ENCODE measurements around the gene ALK.

Gene ALK

DNA sequence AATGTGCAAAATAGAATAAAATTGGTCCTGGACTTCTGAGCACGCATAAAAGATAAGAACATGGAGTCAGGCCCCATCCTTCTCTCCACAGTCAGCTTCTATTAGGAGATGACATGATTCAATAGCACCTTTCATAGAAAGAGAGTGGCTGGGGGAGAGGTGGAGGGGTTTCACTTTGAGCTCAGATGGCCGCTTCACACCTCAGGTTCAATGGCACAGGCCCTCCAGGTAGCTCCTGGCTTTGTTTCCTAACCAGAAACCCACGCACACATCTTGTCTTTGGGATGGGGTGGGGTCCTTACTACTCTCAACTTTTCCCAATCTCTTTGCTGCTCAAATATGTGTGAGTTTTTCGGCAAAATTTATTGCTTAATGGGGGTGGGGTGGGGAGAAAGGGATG is 473.9 kb downstream of the ALK start:
- DNase-seq (ENCODE audit: low read depth), result no peak

DNA sequence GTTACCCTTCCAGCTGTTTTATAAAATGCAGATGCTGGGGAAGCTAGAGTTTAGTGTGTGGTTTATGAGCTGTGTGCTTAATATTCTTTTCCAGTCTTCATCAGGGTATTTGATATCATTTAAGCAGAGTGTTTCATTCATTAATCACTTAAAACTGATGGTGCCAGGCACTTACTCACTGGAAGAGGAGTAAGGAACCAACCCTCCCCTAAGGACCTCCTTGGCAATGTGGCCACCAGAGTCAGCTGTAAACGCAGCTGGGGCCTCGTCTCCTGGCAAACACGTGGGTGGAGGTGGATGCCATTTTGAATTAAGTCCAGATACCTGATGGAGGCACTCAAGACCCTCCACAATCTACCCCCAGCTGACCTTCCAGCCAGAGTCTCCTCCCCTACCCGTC is 474.5 kb downstream of the ALK start:
- DNase-seq (ENCODE audit: low read depth), result no peak

DNA sequence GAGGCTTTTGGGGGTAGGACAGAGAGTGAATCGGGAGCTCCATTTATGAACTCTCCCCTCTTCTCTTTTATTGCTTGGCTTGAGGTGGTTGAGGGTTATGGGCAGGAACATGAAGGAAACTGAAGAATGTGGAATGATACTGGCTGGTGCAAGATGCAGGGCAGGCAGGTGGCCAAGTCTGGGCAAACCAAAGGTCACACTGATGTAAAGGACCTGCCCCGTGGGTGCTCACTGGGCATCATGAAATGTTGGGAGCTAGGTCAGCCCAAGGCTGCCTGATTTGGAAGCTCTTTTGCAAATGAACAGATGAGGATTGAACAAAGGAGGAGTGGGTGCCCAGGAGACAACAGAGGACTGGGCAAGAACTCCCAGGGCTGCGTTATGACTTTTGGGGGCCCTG is 477.2 kb downstream of the ALK start:
- DNase-seq (ENCODE audit: low read depth), result no peak

DNA sequence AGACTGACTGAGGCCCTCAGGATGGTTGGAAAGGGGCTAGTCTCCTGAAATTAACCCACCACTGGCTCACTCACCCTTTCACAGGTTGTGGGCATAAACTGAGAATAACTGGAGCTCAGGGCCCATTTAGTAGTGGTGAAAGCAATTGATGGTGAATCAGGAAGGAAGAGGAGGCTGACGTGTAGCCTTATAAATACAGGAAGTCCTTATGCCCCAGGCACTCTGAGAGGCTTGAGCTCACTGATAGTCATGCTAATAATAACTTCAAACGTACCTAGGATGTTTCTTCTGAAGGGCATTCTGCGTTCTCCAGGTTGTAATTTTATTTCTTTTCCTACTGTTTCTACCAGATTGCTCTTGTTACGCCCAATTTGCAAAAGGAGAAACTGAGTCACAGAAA is 477.8 kb downstream of the ALK start:
- no peak for DNase-seq (ENCODE audit: low read depth)

DNA sequence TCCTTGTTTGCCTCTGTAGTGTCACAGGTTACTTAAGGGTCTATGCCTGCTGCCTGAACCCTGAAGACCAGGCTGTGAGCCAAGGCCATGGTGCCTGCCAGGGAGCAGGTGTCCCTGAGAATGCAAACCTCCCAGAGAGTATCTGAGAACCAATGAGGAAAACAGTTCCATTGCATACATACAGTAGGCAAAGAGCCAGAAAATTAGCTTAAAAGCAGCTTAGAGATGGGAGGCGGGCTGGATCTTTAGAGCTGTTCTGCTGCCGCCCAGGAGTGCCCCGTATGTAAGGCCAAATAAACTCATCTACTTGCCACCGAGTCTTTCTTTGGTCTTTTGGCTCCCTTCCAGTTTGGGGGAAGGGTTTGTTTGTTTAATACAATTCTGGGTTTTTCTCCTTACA is 478.2 kb downstream of the ALK start:
- no peak for DNase-seq (ENCODE audit: low read depth)

DNA sequence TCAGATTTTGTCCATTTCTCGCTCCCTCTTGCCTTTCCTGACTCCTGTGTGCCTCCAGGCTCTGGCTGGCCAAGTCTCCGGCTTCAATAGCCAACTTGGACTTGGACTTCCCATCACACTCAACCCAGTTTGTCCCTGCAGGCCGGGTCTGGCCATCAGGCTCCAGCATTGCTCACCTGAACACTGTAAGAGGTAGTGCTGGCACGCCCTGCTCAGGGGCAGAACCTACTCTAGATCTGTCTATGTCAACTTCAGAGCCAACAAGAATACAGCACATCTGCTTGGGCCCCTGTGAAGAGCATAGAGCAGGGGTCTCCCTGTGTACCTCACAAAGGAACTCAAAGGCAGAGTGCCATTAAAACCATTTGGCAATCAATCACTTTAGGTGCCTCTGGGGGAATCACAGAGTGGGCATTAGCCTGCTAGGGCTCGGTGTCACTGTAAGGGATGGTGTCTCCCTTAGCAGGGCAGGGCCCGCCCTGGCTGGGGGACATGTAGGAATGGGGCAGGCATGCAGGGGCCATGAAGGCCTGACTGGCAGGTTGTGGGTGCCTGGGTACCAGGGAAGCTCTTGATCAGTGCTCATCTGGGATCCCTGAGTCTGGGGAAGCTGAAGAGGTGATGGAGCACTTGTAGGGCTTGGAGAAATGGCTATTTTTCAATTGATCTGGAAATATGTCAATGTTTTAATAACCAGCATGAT is 480.3 kb downstream of the ALK start:
- DNase-seq (ENCODE audit: low read depth), result no peak

DNA sequence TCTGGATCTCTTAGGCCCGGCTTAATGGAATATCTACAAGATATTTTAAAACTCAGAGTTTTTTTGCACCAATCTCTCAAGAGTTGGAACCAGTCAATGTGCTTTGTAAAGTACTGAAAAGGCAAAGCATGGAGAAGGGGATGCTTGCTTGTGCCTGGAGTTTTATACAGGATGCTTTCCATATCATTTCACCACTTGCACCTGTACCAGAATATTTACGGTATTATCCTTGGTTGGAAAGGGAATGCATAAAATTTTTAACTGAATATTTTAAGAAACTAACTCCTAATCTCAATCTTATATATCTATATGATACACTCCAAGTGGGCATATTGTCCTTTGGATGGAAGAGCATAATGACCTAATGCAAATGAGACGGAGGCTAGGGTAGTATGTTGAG is 487.5 kb downstream of the ALK start:
- no peak for DNase-seq (ENCODE audit: low read depth)

DNA sequence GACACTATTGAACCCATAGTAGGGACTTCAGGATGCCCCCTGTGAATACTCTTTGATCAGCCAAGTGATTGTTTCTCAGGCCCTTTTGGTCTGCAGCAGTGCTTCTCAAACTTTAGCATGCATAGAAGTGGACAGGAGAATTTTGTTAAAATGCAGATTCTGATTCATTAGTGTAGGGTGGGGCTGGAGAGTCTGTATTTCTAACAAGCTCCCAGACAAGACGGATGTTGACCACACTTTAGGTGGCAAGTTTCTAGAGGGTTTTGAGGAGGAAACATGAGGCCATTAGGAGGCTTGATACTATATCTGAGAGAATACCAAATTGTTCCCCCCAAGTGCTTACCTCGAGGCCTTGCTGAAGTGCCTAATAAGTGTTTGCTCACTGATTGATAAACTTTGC is 488.3 kb downstream of the ALK start:
- no peak for DNase-seq (ENCODE audit: low read depth)

DNA sequence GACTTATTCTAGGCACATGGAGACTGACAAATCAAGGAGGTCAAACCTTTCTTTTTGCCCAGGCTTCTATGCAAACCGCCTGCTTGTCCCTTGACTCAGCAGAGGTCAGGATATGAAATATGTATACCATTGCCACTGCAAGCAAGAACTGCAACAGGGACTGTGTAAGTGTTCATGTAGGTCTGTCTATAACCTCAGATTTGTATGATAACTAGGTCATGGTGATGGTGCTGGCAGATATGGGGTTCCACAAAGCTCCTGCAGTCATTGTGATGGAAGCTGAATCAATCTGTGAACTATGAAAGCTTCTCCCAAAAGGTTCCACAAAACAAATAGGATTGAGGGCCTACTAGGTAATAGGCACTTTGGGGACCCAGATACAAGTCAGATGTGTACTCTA is 489.9 kb downstream of the ALK start:
- DNase-seq (ENCODE audit: low read depth), result no peak

DNA sequence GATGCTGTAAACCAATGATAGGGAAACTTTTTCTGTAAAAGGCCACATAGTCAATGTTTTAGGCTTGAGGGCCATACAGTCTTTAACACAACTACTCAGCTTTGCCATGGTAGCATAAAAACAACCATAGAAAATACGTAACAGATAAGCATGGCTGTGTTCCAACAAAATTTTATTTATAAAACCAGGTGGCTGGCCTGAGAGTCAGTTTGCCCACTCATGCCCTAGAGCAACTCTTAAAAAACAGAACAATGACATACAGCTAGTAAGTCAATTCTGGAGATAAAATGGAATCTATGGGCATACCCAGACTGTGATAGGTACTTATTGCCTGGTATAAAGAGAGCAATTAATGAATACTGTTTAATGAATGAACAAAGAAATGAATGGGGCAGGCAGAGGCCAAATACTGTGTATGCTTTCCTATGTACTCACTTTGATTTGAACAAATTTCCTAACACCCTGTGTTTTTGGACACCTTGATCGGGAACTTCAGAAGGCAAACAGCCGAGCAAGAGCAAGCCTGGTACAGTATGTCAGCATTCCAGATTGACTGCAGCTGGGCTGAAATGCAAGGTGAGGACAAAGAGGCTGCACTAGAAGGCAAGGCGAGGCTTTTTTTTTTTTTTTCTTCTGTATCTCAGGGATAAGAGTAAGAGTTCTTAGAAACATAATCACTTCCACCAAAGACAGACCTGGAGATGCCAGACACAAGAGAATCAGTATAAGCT is 490.8 kb downstream of the ALK start:
- no peak for DNase-seq (ENCODE audit: low read depth)

DNA sequence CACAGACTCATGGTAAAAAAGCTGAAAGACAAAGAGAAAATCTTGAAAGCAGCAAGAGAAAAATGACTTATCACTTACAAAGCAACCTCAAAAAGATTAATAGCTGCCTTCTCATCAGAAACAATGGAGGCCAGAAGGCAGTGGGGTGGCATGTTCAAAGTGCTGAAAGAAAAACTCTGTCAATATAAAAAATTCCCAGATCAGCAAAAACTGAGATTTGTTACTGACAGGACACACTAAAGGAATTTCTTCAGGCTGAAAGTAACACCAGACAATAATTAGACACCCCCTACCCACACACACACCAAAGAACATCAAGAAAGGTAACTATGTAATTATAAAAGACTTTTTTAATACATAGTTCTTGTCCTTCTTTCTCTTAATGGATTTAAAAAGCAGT is 495.0 kb downstream of the ALK start:
- DNase-seq (ENCODE audit: low read depth), result no peak

DNA sequence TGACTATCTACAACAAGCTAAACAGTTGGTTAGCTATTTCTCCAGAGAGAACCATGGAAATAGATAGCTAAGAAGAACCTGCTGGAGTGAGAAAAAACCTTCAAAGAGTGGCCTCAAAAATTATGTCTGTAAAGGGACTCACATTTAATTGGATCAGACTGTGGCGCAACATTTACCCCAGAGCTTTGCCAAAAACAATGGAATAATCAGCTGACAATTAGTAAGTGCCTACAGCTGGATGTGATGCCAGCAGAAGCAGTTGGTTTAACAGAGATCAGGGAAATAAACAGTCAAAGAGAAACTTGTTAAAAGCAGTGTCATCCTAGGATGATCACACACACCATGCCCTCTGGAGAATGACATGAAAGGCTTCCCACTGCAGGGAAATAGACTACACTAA is 495.5 kb downstream of the ALK start:
- DNase-seq (ENCODE audit: low read depth), result no peak

DNA sequence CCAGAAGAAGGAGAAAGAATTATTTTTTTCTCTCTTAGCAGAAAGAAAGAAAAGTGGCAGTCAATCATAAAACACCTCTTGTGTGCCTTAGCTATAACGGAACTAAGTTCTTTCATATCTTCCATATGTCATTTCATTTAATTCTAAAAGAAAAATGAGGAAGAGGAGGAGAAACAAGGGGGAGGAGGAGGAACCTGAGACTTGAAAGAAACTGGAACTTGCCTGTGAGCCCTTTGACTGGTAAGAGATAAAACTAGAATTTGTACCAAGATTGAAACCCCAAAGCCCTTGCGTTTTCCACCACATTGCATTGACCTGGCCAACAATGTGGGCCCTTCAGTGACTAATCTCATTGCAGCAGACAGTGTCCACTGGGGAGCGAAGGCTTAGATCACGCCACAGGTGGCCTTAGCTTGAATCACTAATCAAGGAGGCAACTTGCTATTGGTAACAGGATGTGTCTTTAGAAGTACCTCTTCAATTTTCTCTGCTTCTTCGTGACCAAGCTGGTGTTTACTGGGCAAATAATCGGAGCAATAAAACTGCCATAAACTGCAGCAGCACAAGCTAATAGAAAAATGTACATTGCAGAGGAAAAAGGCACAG is 498.2 kb downstream of the ALK start:
- no peak for DNase-seq (ENCODE audit: low read depth)

DNA sequence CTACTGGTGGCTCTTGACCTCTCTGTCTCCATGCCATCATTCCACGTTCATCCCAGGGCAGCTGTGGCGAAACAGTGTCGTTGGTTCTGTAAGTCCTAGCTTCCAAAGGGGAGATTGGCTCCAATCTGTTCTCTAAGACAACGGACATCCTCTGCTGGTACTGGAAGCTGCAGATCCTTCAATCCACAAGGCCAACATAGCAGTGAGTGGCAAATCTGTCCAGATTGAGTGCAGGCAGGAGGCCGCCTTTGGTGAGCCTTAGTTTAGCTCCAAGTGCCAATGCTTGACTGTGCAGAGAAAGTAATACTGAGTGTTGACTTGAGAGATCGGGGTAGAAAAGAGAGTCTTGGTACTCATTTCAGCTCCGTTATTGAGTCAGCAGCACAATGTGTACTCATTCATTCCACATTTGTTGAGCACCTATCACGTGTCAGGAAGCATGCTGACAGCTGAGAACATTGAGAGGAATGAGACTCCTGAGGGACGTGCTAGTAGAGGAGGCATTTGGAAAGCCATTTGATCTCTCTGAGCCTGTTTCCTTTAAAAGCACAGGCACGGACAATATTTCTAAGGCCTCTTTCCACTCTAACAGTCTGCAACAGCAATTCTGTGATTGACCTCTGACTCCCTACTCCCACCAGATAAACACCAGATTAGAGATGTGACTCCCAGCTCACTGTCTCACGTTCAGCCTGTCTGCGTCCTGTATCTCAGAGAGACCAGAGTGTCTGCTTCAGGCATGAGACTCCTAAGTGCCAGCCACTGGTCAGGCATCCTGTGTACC is 500.2 kb downstream of the ALK start:
- no peak for DNase-seq (ENCODE audit: low read depth)

DNA sequence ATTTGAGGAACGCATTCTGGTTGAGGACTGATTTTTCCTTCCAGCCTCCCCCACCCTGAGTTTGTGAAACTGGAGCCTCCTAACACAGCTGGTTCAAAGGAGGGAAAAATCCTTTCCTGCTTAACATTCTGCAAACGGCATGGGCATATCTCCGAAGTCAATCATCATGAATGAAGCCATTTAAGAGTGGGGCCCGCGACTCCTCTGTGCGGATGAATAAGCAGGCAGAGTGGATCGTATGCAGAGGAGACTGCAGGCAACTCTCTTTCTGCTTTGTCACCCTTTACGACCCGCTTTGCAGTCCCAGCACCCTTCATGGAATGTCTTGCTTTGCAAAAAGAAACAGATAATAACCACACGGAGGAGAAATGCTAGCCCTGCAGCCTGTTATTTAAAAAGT is 500.9 kb downstream of the ALK start:
- no peak for DNase-seq (ENCODE audit: low read depth)

DNA sequence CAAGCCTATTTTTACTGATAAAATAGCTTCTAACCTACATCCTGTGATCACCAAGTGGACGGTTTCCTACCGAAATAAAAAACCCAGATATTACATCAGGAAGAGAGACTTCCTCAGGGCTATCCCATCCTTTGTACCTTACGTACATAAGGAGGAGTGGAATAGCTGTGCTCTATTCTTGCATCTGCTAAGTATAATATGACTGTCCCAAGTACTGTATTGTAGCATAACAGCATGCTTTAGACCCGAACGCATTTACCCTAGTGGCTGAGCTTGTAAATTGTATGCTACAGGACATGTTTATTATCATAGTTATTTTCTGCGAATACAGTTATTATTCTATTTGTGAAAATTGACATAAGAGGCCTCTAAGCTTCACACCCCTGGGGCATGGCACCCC is 503.8 kb downstream of the ALK start:
- no peak for DNase-seq (ENCODE audit: low read depth)

DNA sequence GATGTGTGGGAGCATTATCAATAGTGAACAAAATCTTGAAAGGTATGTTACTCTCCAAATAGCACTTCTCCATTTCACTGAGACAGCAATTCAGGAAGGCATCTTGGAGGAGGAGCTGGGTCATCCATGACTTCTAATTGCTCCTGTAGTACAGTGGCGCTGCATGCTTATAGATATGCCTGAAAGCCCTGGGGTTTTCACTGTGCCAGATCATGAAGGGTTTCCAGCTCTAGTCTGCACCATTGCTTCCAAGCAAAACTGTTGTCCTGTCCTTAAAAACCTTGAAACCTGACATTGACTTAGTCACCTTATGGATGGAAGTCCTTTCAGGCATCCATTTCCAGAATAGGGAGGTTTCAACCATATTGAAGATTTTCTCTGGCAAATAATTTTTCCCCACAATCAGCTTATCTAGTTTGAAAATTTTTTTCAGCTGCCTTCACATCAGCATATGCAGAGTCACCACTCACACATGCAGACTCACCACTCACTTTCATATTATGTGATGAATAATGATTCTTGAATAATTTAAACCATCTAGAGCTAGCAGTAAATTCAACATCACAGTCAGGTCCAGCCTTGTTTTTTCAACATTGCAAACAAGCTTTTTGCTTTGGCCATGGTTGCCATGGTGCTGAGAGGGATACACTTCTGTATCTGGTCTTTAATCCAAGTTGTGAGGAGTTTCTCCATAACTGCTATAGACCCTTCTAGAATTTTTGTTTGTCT is 509.0 kb downstream of the ALK start:
- no peak for DNase-seq (ENCODE audit: low read depth)

DNA sequence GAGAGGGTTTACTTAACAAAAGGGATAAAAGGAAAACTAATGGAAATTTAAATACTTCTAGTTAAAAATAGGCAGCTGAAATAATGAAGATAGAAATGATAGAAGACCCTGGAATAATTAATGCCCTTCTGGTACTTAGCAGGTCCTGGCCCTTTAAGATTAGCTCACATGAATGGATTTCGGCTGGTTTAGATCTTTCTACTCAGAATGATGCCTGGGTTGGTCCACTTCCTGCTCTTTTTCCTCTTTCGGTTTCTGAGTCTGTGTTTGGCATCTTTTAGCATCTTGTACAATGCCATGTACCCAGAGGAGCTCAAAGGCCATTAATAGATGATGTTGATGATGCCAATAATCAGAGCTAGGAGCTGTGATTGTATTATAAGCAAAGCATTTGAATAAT is 515.7 kb downstream of the ALK start:
- no peak for DNase-seq (ENCODE audit: low read depth)

DNA sequence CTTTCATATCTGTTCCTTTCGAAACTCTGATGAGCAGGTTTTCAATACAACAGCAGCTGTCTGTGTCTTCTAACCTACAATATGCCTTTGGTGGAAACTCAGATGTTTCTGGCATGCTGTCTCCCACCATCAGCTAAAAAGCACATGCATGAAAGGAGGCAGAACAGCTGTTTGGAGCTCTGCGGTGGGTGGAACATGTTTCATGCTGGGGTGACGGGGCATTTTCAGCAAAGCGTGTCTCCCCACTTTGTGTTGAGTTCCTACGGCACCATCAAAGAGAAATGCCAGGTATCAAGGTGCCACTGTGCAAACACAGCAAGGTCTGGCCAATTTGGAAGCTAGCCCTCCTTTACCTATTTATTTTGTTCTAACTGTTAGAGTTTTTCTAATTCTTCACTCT is 516.1 kb downstream of the ALK start:
- DNase-seq (ENCODE audit: low read depth), result no peak

DNA sequence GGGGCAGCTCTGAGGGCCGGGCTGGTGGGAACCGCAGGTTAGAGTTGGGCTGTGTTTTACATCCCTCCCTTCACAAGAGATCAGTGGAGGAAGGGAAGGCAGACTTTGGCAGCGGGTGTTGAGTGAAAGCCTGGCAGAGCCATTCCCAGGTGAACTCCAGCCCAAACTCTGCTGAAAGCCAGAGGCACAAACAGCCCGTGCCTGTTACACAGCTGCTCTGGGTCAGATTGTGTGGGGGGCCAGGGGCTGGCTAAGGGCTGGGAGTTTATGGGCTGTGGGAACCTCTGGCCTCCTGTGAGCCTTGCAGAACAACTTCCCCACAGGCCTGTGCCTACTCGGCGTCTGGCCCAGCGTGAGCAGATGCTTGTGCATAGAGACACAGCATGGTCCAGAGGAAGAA is 519.4 kb downstream of the ALK start:
- no peak for DNase-seq (ENCODE audit: low read depth)

DNA sequence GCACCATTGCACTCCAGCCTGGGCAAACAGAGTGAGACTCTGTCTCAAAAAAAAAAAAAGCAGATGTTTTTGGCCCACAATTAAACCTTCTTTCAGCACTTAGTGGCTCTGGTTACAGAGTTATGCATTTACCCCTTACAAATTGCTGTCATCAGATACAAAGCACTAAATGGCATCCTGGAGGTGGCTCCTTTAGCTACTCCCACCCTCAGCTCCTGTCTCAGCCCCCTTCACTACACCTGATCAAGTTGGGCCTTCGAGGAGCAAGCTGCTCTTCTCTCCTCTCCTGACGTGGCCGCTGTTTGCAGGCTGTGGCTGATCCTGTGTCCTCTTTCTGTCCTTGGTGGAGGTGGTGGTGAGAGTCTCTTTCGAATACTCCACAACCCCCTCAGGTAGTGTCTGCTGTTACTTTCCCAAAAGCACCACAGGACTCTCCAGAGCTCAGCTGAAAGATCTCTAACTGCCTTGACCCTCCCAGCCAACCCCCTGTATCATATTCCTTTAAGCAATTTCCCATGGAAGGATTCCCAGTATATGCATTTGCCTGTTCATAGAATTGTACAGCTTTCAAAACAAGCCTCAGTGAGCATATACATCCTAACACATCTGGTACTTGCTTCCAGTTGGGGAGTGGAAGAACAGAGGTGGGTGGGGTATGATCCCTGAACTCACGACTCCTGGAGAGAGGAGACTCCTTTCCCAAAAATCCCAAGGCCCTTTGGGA is 520.3 kb downstream of the ALK start:
- DNase-seq (ENCODE audit: low read depth), result no peak

Data from GM04504 (cell line).